K562 treated with DMSO at 1 percent for 24 hours (cell line): ENCODE results near the gene TRMT11. TPM values are rescaled to one million over a fixed set of nuclear protein-coding genes. Genes with fewer than 3 reads are reported as not detected.

Experiments used
- total RNA-seq: library from RNA; unstranded; fragments of 300-600 nt; gene quantifications from 2 replicates; pipeline ENCODE4 v1.2.3, GENCODE V29; 2022; ENCODE audit warnings: low read depth; ENCODE audit not compliant: insufficient read depth

TRMT11 gene
- total RNA-seq = 7.2 and 10.3 TPM in 2 replicates

GRCh38 chr6:125986301-125987025 lies at the start of gene TRMT11:
Gene TRMT11 (plus strand): TSS chr6:125986540. CDS start chr6:125986551, 11 bp downstream.

GRCh38 chr6:125956506-125957390 lies 29.6 kb upstream of the TRMT11 start, which contains the start of gene HINT3:
Gene HINT3 (plus strand): TSS chr6:125956770. CDS start chr6:125956978, 208 bp downstream.

Other genes starting within 250 kb of the TRMT11 start
- gene HEY2, start 236.9 kb upstream of the TRMT11 start, total RNA-seq = 0.30 TPM in 1 of 2 replicates, not detected in the other
- 12.4 and 15.1 TPM in 2 replicates for gene NCOA7, start 195.6 kb upstream of the TRMT11 start, total RNA-seq
- 17.2 and 20.3 TPM in 2 replicates for gene HINT3, start 29.8 kb upstream of the TRMT11 start, total RNA-seq